Measurements from ENCODE around the gene TMEM179. TPM values are rescaled to one million over a fixed set of nuclear protein-coding genes. Genes with fewer than 3 reads are reported as not detected.
A peak's percentile ranks its signal among the peaks of the same experiment; 100 is the strongest.
"Not testable (repeated sequence)": the region's sequence is repeated elsewhere in the genome, so short reads cannot be mapped to it uniquely, and the experiment has no call there.

The TMEM179 gene
- total and polyA plus RNA-seq, 2 experiments from 2014 or later = 3.6 to 8.6 TPM

GRCh38 chr14:104639885-104640548, 35.4 kb upstream of the TMEM179 start:
- no peaks in the 10 kb centered on the region for H3K27me3 ChIP-seq
- no peaks in the 10 kb centered on the region for H3K9me3 ChIP-seq (ENCODE audit: low read depth)
- no peak overlapping the region for H3K4me3 ChIP-seq
- TF ChIP-seq CTCF (IDR thresholded peaks at IDR 0.05; ENCODE audit: low read depth, low read length) = peak; percentile 93
- peak; percentile 65 to 85 for DNase-seq (ENCODE audit: low read depth in 1 of 2, low spot score in 1 of 2)
- peaks cover 13% of the 10 kb centered on the region for H3K4me1 ChIP-seq (ENCODE audit: low read depth)
- no peaks in the 10 kb centered on the region for H3K36me3 ChIP-seq
- no peak overlapping the region for H3K27ac ChIP-seq

DNA sequence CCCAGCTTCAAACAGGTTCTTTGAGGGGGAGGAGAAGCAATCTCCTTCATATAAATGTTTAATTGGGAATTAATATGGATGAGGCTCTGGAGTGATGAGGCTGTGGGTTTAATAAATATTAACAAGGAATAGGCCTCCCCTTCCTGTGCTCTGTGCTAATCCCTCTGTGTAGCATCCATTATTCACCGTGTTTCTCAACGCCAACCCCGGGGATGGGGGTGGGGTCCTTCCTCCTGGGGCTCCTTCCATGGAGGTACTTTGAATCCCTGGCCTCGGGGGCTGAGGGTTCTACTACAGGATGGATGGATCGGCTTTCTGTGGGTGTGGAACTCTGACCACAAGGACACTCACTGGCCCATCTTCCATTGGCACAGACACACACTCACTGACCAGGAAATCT, 34.9 kb upstream of the TMEM179 start:
- Histone ChIP-seq H3K27me3 (no peaks in the 10 kb centered on the region), H3K4me1 (ENCODE audit: low read depth) (peaks cover 13% of the 10 kb centered on the region), H3K36me3 (no peaks in the 10 kb centered on the region), H3K4me3 (no peak overlapping the region), H3K9me3 (ENCODE audit: low read depth) (no peaks in the 10 kb centered on the region), H3K27ac (no peak overlapping the region)
- DNase-seq (ENCODE audit: low read depth in 1 of 2, low spot score in 1 of 2) = no peak
- TF ChIP-seq CTCF (IDR thresholded peaks at IDR 0.05; ENCODE audit: low read depth, low read length) = no peak

DNA sequence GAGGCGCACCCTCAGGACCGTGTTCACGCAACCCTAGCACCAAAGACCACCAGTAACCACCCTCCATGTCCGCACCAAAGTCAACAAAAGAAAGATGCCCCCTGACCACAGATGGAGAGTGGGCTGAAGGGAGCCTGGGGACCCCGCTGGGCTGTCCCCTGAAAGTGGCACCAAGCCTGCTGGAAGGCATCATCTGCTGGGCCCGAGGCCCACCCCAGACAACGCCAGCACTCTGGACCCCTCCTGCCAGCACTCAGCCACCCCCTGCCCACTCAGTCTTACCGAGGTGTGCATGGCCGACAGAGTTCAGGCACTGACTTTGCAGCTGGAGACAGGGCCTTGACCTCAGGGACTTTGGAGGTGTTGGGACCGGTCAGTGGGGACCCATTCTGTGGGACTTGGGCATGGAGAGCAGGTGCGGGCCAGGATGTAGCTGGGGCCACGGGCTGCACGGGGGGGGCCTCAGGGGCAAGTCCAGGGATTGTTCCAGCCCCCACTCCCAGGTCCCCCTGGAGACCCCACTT, 34.4 kb upstream of the TMEM179 start:
- DNase-seq (ENCODE audit: low read depth in 1 of 2, low spot score in 1 of 2) = no peak
- no peak overlapping the region for H3K27ac ChIP-seq
- H3K9me3 ChIP-seq (ENCODE audit: low read depth) = no peaks in the 10 kb centered on the region
- no peak overlapping the region for H3K4me3 ChIP-seq
- H3K4me1 ChIP-seq (ENCODE audit: low read depth) = peaks cover 13% of the 10 kb centered on the region
- H3K27me3 ChIP-seq = no peaks in the 10 kb centered on the region
- no peaks in the 10 kb centered on the region for H3K36me3 ChIP-seq
- no peak for TF ChIP-seq CTCF (IDR thresholded peaks at IDR 0.05; ENCODE audit: low read depth, low read length)

DNA sequence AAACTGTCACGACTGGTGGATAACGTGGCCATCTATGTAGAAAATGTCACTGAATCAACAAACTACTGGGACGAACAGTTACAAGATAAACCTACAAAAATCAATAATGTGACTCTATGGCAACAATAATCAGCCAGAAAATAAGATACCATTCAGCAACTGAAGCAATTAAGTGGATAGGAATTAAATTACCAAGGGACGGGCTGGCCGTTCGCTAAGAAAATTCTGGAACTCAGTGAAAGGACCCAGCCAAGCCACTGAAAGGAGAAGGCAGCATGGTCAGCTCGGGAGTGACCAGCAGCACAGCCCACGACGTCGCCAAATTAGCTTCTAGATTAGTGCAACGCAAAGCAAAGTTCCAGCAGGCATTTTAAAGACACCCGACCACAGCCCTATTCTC, 33.6 kb upstream of the TMEM179 start:
- no peaks in the 10 kb centered on the region for H3K9me3 ChIP-seq (ENCODE audit: low read depth)
- no peak for TF ChIP-seq CTCF (IDR thresholded peaks at IDR 0.05; ENCODE audit: low read depth, low read length)
- H3K27ac ChIP-seq = no peak overlapping the region
- H3K4me3 ChIP-seq = no peak overlapping the region
- no peaks in the 10 kb centered on the region for H3K36me3 ChIP-seq
- H3K4me1 ChIP-seq (ENCODE audit: low read depth) = peaks cover 13% of the 10 kb centered on the region
- DNase-seq (ENCODE audit: low read depth in 1 of 2, low spot score in 1 of 2) = peak in 1 of 2 donors; percentile 35
- H3K27me3 ChIP-seq = no peaks in the 10 kb centered on the region

DNA sequence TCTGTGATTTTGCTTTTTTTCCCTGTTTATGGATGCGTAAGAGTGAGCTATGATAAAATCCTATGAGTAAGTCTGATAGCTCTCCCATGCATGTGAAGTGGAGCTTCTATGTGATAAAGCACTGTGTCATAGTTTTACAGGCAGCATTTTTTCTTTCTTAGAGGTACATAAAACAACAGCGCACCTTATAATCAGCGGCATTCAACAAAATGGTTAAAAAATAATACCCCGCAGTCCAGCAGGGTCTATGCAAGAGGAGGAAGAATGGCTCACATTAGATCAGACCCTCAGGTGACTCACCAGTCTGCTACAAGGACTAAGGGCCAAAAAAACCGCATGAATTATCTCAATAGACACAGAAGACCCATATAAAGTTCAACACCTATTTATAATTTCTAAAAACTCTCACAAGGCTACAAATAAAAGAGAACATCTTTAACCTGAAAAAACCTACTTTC, 33.0 kb upstream of the TMEM179 start:
- no peak for TF ChIP-seq CTCF (IDR thresholded peaks at IDR 0.05; ENCODE audit: low read depth, low read length)
- Histone ChIP-seq H3K36me3 (no peaks in the 10 kb centered on the region), H3K9me3 (ENCODE audit: low read depth) (no peaks in the 10 kb centered on the region), H3K4me1 (ENCODE audit: low read depth) (peaks cover 13% of the 10 kb centered on the region), H3K27ac (no peak overlapping the region), H3K27me3 (no peaks in the 10 kb centered on the region), H3K4me3 (no peak overlapping the region)
- no peak for DNase-seq (ENCODE audit: low read depth in 1 of 2, low spot score in 1 of 2)

GRCh38 chr14:104636846-104637545, 32.4 kb upstream of the TMEM179 start:
- not testable (repeated sequence) for H3K36me3 ChIP-seq; H3K27me3 ChIP-seq; H3K4me3 ChIP-seq; H3K9me3 ChIP-seq (ENCODE audit: low read depth); DNase-seq (ENCODE audit: low read depth in 1 of 2, low spot score in 1 of 2); H3K27ac ChIP-seq
- H3K4me1 ChIP-seq (ENCODE audit: low read depth) = peaks cover 13% of the 10 kb centered on the region
